Measurements from ENCODE around the gene NUP210L.

NUP210L gene

GRCh38 chr1:153946622-153947241 lies 208.1 kb downstream of the NUP210L start, which contains the start of gene DENND4B:
Gene DENND4B, minus strand, starts transcription at chr1:153946718. Its CDS starts 2,344 bp downstream, at chr1:153944374.
- in situ Hi-C loops (cut with MboI; ENCODE audit: low pct_unique_long_range_greater_than_20kb, low sequenced_read_pairs, unreplicated experiment): no loop called here
- TF ChIP-seq CTCF (IDR thresholded peaks at IDR 0.05; ENCODE audit: extremely low read depth, insufficient read depth, missing control alignments): peak; percentile 96
- peak; percentile 96 for DNase-seq (ENCODE audit: low spot score)

- DNase-seq (ENCODE audit: low spot score): peak; percentile 95
- TF ChIP-seq CTCF (IDR thresholded peaks at IDR 0.05; ENCODE audit: extremely low read depth, insufficient read depth, missing control alignments): no peak
- in situ Hi-C loops (cut with MboI; ENCODE audit: low pct_unique_long_range_greater_than_20kb, low sequenced_read_pairs, unreplicated experiment): no loop called here
These were observed 208.9 kb downstream of the NUP210L start for GRCh38 chr1:153945795-153946621.

- in situ Hi-C loops (cut with MboI; ENCODE audit: low pct_unique_long_range_greater_than_20kb, low sequenced_read_pairs, unreplicated experiment): no loop called here
- DNase-seq (ENCODE audit: low spot score): peak; percentile 81
- TF ChIP-seq CTCF (IDR thresholded peaks at IDR 0.05; ENCODE audit: extremely low read depth, insufficient read depth, missing control alignments): no peak
These were observed 209.6 kb downstream of the NUP210L start for GRCh38 chr1:153945131-153945794.

GRCh38 chr1:153944827-153945117 lies 210.1 kb downstream of the NUP210L start:
- in situ Hi-C loops (cut with MboI; ENCODE audit: low pct_unique_long_range_greater_than_20kb, low sequenced_read_pairs, unreplicated experiment): no loop called here
- DNase-seq (ENCODE audit: low spot score): no peak
- TF ChIP-seq CTCF (IDR thresholded peaks at IDR 0.05; ENCODE audit: extremely low read depth, insufficient read depth, missing control alignments): no peak

GRCh38 chr1:153944005-153944826 lies 210.7 kb downstream of the NUP210L start:
- in situ Hi-C loops (cut with MboI; ENCODE audit: low pct_unique_long_range_greater_than_20kb, low sequenced_read_pairs, unreplicated experiment): no loop called here

More at GRCh38 chr1:153944005-153944826, 210.7 kb downstream of the NUP210L start:
- DNase-seq (ENCODE audit: low spot score): no peak
- no peak for TF ChIP-seq CTCF (IDR thresholded peaks at IDR 0.05; ENCODE audit: extremely low read depth, insufficient read depth, missing control alignments)

Data from GM13977 (cell line).